ENCODE results near the gene RAB6B.

RAB6B gene

GRCh38 chr3:133775309-133775708 is 120.4 kb downstream of the RAB6B start:
- Histone ChIP-seq H3K36me3 (ENCODE audit: control insufficient read depth, insufficient read depth, low read length) (no peaks in the 10 kb centered on the region), H3K4me1 (ENCODE audit: control insufficient read depth, insufficient read depth, low read length, poor library complexity, severe bottlenecking) (no peaks in the 10 kb centered on the region), H3K27ac (ENCODE audit: insufficient read depth, low read length, poor library complexity, severe bottlenecking) (no peak overlapping the region), H3K9me3 (ENCODE audit: control insufficient read depth, low read length) (no peaks in the 10 kb centered on the region), H3K27me3 (replicated peaks; ENCODE audit: control insufficient read depth, insufficient read depth, low read length, poor library complexity, severe bottlenecking) (peaks cover 10% of the 10 kb centered on the region), H3K4me3 (ENCODE audit: insufficient read depth, low read depth, low read length, poor library complexity, severe bottlenecking) (no peak overlapping the region)
- DNase-seq, result no peak
